K562 (cell line): ENCODE data around the gene ZBTB8A. TPM values are rescaled to one million over a fixed set of nuclear protein-coding genes. Genes with fewer than 3 reads are reported as not detected.

Experiments used
- CBX2 ChIP-seq: fragments of 200-600 bp; sonication (generic); IDR thresholded peaks from one replicate; pipeline ENCODE4 v1.6.1; 2012; ENCODE audit warnings: mild to moderate bottlenecking, low read length, inconsistent platforms; ENCODE audit not compliant: insufficient read depth, poor library complexity, severe bottlenecking
- CGGBP1 ChIP-seq: fragments of 250-450 bp; sonication (Bioruptor Pico); IDR thresholded peaks from 2 replicates; pipeline ENCODE4 v1.9.0; 2021; ENCODE audit warnings: mild to moderate bottlenecking
- COPS2 ChIP-seq: fragments of 450-650 bp; conservative IDR thresholded peaks from 2 replicates; pipeline ENCODE4 v1.6.1; 2016; ENCODE audit warnings: mild to moderate bottlenecking, moderate library complexity
- ELF2 ChIP-seq: fragments of 250-450 bp; sonication (Bioruptor Pico); IDR thresholded peaks from 2 replicates; pipeline ENCODE4 v1.5.0; 2021; ENCODE audit warnings: mild to moderate bottlenecking
- EWSR1 ChIP-seq: fragments of 450-650 bp; IDR thresholded peaks from 2 replicates; pipeline ENCODE4 v1.6.1; 2018; ENCODE audit warnings: borderline replicate concordance, mild to moderate bottlenecking, low read depth, moderate library complexity; ENCODE audit not compliant: partially characterized antibody
- FOXK2 ChIP-seq, 2 experiments: fragments of 450-650 bp; IDR thresholded peaks in 1 of 2; conservative IDR thresholded peaks in 1 of 2; 2 replicates each; pipeline ENCODE4 v1.6.1; 2016; ENCODE audit warnings: low read depth in 2 of 2, mild to moderate bottlenecking in 1 of 2
- IFI16 ChIP-seq: fragments of 250-450 bp; sonication (Bioruptor Pico); IDR thresholded peaks from 2 replicates; pipeline ENCODE4 v2.1.2; 2022; ENCODE audit warnings: mild to moderate bottlenecking, inconsistent platforms
- MTF1 ChIP-seq: fragments of 250-450 bp; sonication (Bioruptor Pico); IDR thresholded peaks from 2 replicates; pipeline ENCODE4 v1.9.0; 2021; ENCODE audit warnings: moderate library complexity, mild to moderate bottlenecking, inconsistent platforms, borderline replicate concordance
- PRPF4 ChIP-seq: fragments of 200-400 bp; formaldehyde crosslinking; IDR thresholded peaks from one replicate; pipeline ENCODE4 v1.6.1; 2017; ENCODE audit warnings: low read length, low read depth, mild to moderate bottlenecking; ENCODE audit not compliant: insufficient read depth, poor library complexity, severe bottlenecking
- RFX1 ChIP-seq: fragments of 450-650 bp; IDR thresholded peaks from 2 replicates; pipeline ENCODE4 v1.6.1; 2016; ENCODE audit warnings: mild to moderate bottlenecking, moderate library complexity
- SETDB1 ChIP-seq: IDR thresholded peaks from one replicate; pipeline ENCODE4 v1.6.1; 2012; ENCODE audit warnings: low read length, control low read depth, inconsistent platforms
- SP2 ChIP-seq: IDR thresholded peaks from 2 replicates; pipeline ENCODE4 v1.6.1; 2011; ENCODE audit warnings: mild to moderate bottlenecking, low read depth, low read length, moderate library complexity; ENCODE audit not compliant: poor library complexity, severe bottlenecking; ENCODE audit errors: extremely low read depth
- SREBF2 ChIP-seq: sonication (generic); formaldehyde crosslinking; IDR thresholded peaks from 2 replicates; pipeline ENCODE4 v1.4.0; 2020; ENCODE audit warnings: mild to moderate bottlenecking, missing genetic modification reagents
- TAF1 ChIP-seq: IDR thresholded peaks from 2 replicates; pipeline ENCODE4 v1.6.1; 2011; ENCODE audit warnings: mild to moderate bottlenecking, low read length, moderate library complexity; ENCODE audit not compliant: insufficient read depth, control insufficient read depth, severe bottlenecking; ENCODE audit errors: extremely low read depth
- TBP ChIP-seq: optimal IDR thresholded peaks from 2 replicates; pipeline ENCODE3; 2011; ENCODE audit warnings: low read depth, low read length, improper control_type of control experiment
- ZBTB1 ChIP-seq: sonication (generic); formaldehyde crosslinking; IDR thresholded peaks from 2 replicates; pipeline ENCODE4 v1.8.1; 2023; ENCODE audit warnings: missing genetic modification reagents, low read depth, mild to moderate bottlenecking, borderline replicate concordance
- ZFPM2 ChIP-seq: fragments of 250-450 bp; sonication (Bioruptor Pico); IDR thresholded peaks from 2 replicates; pipeline ENCODE4 v1.5.1; 2022; ENCODE audit warnings: mild to moderate bottlenecking
- ZNF197 ChIP-seq: fragments of 200-800 bp; sonication (Bioruptor generic); IDR thresholded peaks from 2 replicates; pipeline ENCODE4 v1.6.1; 2016; ENCODE audit warnings: low read depth, missing genetic modification characterization, missing compliant biosample characterization
- ZNF408 ChIP-seq: fragments of 250-450 bp; sonication (Bioruptor Pico); IDR thresholded peaks from 2 replicates; pipeline ENCODE4 v1.4.0; 2020; ENCODE audit warnings: low read depth, mild to moderate bottlenecking, moderate library complexity
- polyA plus RNA-seq, 8 experiments: library from polyadenylated mRNA; depleted of rRNA in 4 of 8; stranded (reverse) in 5 of 8; unstranded in 3 of 8; fragments of >200 nt; fragmentation: Nextera tagmentation in 2 of 8; fragmentation: Illumina TruSeq in 1 of 8; extraction: Ambion mirVana in 2 of 8; extraction: Trizol in 1 of 8; gene quantifications; 2 replicates each; pipeline versions ENCODE4 v1.2.1 to v1.2.3, GENCODE V29; 2011 to 2014; ENCODE audit warnings: inconsistent platforms in 1 of 8, missing spikeins in 1 of 8
- total RNA-seq, 7 experiments: library from RNA; depleted of rRNA in 6 of 7; stranded (reverse); fragments of >200 nt in 6 of 7; fragmentation: Illumina TruSeq in 2 of 7; extraction: Trizol in 2 of 7; gene quantifications; 2 replicates each; pipeline versions ENCODE4 v1.2.1 to v1.2.3, GENCODE V29; 2011 to 2021; ENCODE audit warnings: low replicate concordance in 1 of 7
- TF ChIP-seq, protein P1 (sequence below): sonication (generic); formaldehyde crosslinking; IDR thresholded peaks from 2 replicates; pipeline ENCODE4 v1.8.1; 2022; ENCODE audit warnings: missing genetic modification reagents
- TF ChIP-seq, protein P2 (sequence below): fragments of 450-650 bp; IDR thresholded peaks from 2 replicates; pipeline ENCODE4 v1.7.1; 2018; ENCODE audit warnings: mild to moderate bottlenecking, low read depth; ENCODE audit not compliant: partially characterized antibody

ZBTB8A gene
- total and polyA plus RNA-seq, 9 of the 15 experiments (the other 6 are each of a cell fraction or from before 2014, with no cell fraction given): 0.01 to 0.64 (median 0.09) TPM

DNA sequence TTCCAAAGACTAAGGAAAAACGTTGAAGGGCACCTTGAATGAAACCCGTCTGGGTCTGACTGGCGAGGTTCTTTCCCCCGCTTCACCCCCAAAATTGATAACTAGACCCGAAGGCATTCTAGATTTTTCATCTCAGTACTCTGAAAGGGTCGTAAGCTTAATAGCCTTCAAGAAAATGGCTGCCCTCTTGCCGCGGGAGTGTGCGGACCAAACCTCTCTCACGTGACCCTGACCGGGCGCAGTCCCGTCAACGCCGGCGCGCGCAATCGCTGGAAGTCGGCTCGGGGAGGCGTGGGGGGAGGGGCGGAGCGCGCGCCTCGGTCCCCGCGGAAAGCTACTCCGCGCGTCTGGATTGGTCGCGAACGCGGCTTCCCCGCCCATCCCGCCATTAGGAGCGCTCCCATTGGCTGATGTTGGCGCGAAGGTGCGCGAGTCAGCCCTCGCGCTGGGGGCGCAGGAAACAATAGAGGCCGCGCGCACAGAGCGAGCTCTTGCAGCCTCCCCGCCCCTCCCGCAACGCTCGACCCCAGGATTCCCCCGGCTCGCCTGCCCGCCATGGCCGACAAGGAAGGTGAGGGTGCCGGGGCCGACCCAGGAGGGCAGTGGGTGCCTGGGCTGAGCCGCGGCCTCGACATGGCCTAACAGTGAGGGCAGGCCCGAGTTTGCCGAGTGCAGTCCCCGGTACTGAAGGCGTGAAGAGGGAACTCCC lies 111.7 kb downstream of the ZBTB8A start, which contains the start of gene RBBP4 (continued):
- TF ChIP-seq, protein P1, sequence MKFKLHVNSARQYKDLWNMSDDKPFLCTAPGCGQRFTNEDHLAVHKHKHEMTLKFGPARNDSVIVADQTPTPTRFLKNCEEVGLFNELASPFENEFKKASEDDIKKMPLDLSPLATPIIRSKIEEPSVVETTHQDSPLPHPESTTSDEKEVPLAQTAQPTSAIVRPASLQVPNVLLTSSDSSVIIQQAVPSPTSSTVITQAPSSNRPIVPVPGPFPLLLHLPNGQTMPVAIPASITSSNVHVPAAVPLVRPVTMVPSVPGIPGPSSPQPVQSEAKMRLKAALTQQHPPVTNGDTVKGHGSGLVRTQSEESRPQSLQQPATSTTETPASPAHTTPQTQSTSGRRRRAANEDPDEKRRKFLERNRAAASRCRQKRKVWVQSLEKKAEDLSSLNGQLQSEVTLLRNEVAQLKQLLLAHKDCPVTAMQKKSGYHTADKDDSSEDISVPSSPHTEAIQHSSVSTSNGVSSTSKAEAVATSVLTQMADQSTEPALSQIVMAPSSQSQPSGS (CRISPR knock-in tag): peak; percentile 77; the same call in 1 of the 2 replicates
- TF ChIP-seq TAF1 (peak; percentile 72), IFI16 (peak; percentile 92), FOXK2 (conservative IDR thresholded peaks at IDR 0.05 in 1 of 2, IDR thresholded peaks at IDR 0.05 in 1 of 2; ENCODE audit: low read depth in 2 of 2) (peak in 1 of 2 experiments; percentile 75; a peak in 2 of 4 replicates), SP2 (peak; percentile 67), SREBF2 (no peak), ZNF408 (CRISPR knock-in tag) (no peak), COPS2 (no peak), CBX2 (no peak), EWSR1 (no peak), ZFPM2 (CRISPR knock-in tag) (0 out of 2 replicates have a peak, but pooled peaks have one; percentile 26), PRPF4 (peak; percentile 59), MTF1 (CRISPR knock-in tag) (peak; percentile 95; the same call in 1 of the 2 replicates), CGGBP1 (CRISPR knock-in tag) (peak; percentile 82; the same call in 1 of the 2 replicates), RFX1 (no peak), ZNF197 (peak; percentile 99), ZBTB1 (peak; percentile 90), TBP (peak; percentile 89), SETDB1 (no peak), ELF2 (no peak)
- TF ChIP-seq, protein P2, sequence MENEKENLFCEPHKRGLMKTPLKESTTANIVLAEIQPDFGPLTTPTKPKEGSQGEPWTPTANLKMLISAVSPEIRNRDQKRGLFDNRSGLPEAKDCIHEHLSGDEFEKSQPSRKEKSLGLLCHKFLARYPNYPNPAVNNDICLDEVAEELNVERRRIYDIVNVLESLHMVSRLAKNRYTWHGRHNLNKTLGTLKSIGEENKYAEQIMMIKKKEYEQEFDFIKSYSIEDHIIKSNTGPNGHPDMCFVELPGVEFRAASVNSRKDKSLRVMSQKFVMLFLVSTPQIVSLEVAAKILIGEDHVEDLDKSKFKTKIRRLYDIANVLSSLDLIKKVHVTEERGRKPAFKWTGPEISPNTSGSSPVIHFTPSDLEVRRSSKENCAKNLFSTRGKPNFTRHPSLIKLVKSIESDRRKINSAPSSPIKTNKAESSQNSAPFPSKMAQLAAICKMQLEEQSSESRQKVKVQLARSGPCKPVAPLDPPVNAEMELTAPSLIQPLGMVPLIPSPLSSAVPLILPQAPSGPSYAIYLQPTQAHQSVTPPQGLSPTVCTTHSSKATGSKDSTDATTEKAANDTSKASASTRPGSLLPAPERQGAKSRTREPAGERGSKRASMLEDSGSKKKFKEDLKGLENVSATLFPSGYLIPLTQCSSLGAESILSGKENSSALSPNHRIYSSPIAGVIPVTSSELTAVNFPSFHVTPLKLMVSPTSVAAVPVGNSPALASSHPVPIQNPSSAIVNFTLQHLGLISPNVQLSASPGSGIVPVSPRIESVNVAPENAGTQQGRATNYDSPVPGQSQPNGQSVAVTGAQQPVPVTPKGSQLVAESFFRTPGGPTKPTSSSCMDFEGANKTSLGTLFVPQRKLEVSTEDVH: peak; percentile 95
